GM12865 (cell line): Measurements from ENCODE around the gene LRRC7.

Experiments used
- DNase-seq: peaks from one replicate; pipeline ENCODE4 v3.0.0; 2010; ENCODE audit warnings: low read depth
- H3K4me3 ChIP-seq: 2 replicates; pipeline ENCODE4 v1.5.1; 2011; ENCODE audit warnings: mild to moderate bottlenecking, low read depth, low read length, control low read depth
- TF ChIP-seq, protein P1 (sequence below): IDR thresholded peaks from 2 replicates; pipeline ENCODE4 v1.5.1; 2011; ENCODE audit warnings: low read length, control low read depth, low read depth, inconsistent platforms; ENCODE audit not compliant: insufficient read depth; ENCODE audit errors: missing control alignments

Gene LRRC7

DNA sequence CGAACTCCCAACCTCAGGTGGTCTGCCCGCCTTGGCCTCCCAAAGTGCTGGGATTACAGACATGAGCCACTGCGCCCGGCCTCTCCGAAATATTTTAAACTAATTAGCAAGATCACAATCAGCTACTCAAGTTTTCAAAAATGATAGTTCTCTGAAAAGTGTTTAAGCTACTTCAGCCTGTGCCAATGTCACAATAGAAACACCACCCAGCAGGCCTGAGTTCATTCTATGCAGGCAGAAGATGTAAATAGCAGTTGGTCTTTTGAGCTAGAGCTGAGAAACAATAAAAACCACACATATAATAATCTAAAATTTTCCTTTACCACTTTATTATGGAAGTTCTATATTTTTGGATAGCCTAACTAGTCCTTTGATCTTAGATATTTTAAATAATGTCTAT, 541.5 kb downstream of the LRRC7 start:
- no peak overlapping the region for H3K4me3 ChIP-seq
- DNase-seq = no peak
- TF ChIP-seq, protein P1, sequence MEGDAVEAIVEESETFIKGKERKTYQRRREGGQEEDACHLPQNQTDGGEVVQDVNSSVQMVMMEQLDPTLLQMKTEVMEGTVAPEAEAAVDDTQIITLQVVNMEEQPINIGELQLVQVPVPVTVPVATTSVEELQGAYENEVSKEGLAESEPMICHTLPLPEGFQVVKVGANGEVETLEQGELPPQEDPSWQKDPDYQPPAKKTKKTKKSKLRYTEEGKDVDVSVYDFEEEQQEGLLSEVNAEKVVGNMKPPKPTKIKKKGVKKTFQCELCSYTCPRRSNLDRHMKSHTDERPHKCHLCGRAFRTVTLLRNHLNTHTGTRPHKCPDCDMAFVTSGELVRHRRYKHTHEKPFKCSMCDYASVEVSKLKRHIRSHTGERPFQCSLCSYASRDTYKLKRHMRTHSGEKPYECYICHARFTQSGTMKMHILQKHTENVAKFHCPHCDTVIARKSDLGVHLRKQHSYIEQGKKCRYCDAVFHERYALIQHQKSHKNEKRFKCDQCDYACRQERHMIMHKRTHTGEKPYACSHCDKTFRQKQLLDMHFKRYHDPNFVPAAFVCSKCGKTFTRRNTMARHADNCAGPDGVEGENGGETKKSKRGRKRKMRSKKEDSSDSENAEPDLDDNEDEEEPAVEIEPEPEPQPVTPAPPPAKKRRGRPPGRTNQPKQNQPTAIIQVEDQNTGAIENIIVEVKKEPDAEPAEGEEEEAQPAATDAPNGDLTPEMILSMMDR = no peak

DNA sequence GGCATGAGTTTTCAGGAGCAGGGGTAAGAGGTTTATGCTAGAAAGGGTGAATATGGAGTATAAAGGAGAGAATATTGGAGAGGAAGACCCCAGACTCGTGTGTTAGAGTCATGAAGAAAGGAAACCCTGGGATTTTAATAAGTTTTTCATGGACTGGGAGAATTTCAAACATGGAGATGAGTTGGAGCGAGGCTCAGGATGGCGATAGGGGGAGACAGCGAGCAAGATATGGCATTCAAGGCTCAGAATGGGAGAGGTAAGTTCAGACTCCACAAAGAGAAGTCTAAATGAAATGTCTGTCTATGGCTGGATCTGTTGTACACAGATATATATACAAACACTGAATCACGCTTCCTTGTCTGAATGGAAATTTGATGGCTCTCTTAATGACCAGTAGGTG, 545.1 kb downstream of the LRRC7 start:
- DNase-seq = no peak
- H3K4me3 ChIP-seq = no peak overlapping the region
- TF ChIP-seq, protein P1 = no peak

DNA sequence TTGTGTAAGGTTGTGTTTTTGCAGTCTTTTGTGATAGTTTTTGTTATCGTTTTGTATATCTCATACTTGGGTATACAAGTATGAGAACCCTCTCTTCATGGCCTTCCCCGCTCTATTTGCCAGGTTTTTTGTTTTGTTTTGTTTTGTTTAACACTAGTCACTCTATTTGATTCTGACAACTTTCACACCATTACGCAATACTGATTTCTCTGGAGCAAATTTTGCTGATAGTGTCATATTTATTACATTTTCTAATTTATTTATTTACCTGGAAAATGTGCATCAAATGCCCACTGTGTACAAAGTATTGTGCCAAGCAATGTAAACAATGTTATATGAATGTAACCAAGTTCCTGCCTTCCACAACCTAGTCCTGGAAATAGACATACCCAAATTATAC, 547.6 kb downstream of the LRRC7 start:
- no peak for DNase-seq
- no peak overlapping the region for H3K4me3 ChIP-seq
- TF ChIP-seq, protein P1 = no peak

DNA sequence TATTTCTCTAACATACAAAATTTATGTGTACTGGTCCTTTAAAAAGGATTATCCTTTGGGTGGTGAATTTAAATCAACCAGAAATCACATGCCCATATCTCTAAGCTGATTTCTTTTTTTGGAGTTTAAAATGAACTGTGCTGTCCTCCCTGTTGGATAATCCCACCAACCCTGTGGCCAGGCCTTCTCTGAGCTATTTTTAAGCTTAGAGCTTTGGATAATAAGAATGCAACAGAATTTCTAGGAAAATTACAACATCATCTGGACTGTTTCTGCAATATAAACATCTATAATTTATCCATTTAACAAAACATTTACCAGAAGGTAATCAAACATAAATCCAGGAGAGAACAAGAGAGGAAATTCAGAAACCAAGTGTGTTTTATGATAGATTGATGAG, 549.3 kb downstream of the LRRC7 start:
- H3K4me3 ChIP-seq = no peak overlapping the region
- TF ChIP-seq, protein P1 = no peak

DNA sequence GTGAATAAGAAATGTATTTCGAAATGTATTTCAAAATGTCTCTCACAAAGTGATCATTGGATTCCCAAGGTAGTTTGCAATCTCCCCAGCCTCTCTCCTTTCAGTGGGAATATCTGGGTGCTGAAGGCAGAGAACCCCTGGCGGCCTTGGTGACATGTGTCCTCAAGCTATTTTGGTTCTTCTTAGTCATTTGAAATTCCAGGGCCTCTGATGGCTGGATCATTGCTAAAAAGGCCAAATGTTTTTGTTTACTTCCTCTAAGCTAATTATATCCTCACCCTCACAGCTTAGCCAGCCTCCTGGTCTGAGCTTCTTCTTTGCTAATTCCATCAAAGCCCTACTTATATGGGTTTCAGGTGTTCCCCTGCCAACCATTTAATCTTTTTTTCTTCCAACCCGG, 566.4 kb downstream of the LRRC7 start:
- TF ChIP-seq, protein P1 = no peak
- H3K4me3 ChIP-seq = no peak overlapping the region
- DNase-seq = no peak

More for the DNA sequence above, 549.3 kb downstream of the LRRC7 start:
- no peak for DNase-seq

DNA sequence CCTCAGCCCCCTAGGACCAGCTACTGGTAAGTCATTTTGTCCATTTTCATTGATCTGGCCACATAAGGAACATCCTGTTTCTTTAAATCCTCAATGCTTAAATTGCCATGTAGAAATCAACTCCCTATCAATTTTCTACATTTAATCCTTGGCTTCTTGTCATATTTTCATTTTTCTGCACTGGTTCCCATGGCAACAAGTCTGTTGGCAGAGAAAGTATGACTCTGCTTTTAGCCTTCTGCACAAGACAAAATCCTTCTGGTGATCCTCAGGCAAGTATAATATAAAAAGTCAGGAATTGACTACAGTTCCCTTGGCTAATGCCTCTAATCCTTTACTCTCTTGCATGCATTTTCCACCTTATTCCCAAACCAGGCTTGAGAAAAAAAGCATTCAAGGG, 572.6 kb downstream of the LRRC7 start:
- H3K4me3 ChIP-seq = no peak overlapping the region
- TF ChIP-seq, protein P1 = no peak
- DNase-seq = no peak

DNA sequence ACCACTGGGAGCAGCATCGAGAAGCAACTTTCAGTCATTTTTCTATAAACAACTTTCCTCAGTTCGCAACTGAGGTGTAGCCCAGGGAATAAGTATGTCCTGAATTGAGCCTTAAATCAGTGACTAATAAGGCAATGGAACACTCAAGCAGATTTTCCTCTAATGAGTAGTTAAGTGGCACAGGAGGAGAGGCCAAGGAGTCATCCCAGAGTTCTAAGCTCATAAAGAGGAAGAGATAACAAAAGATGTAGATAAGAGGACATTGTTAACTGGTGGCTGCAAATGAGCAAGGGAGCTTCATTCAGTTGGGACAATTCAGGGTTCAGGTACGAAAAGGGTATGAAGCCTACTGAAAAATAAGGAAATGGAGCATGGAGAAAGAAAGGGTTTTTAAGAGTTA, 573.2 kb downstream of the LRRC7 start:
- no peak for DNase-seq
- no peak overlapping the region for H3K4me3 ChIP-seq
- TF ChIP-seq, protein P1 = no peak
